PC-3 (cell line): ENCODE results near the gene NSMCE1.

ENCODE experiments used
- EZH2 ChIP-seq: fragments of 300-600 bp; sonication (generic); IDR thresholded peaks from one replicate; pipeline ENCODE4 v1.6.1; 2017; ENCODE audit warnings: antibody characterized with exemption, mild to moderate bottlenecking, low read length; ENCODE audit not compliant: unreplicated experiment
- EZH2phosphoT487 ChIP-seq: fragments of 300-600 bp; sonication (generic); IDR thresholded peaks from 2 replicates; pipeline ENCODE4 v1.6.1; 2018; ENCODE audit warnings: mild to moderate bottlenecking, antibody characterized with exemption, low read length, borderline replicate concordance
- TF ChIP-seq, protein P1 (sequence below): fragments of 300-600 bp; sonication (generic); conservative IDR thresholded peaks from 2 replicates; pipeline ENCODE4 v1.5.1; 2017; ENCODE audit warnings: antibody characterized with exemption, low read depth, mild to moderate bottlenecking, low read length

DNA sequence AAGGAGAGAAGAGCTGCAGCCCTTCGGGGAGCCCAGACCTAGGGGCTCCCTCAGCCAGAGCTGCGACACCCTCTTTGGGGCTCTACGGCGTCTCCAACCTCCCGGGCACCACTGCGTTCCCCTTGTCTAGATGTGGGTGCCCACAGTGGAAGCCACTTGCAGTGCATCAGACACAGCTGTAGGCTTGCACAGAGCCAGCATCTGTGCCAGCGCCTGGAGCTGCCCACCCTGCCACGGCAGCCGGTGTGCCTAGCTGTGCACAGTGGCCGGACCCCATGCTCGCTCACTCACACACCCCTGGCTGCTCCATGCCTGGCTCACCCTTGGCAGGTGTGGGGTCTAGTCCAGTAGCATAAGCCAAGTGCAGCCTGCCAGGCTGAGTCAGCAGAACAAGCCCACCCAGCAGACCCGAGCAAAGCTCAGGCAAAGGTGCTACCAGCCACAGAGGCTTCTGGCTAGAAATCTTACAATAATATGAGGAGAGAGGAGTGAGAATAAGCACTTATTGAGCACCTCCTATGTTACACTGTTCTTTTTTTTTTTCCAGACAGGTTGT, 78.2 kb downstream of the NSMCE1 start:
- TF ChIP-seq, protein P1, sequence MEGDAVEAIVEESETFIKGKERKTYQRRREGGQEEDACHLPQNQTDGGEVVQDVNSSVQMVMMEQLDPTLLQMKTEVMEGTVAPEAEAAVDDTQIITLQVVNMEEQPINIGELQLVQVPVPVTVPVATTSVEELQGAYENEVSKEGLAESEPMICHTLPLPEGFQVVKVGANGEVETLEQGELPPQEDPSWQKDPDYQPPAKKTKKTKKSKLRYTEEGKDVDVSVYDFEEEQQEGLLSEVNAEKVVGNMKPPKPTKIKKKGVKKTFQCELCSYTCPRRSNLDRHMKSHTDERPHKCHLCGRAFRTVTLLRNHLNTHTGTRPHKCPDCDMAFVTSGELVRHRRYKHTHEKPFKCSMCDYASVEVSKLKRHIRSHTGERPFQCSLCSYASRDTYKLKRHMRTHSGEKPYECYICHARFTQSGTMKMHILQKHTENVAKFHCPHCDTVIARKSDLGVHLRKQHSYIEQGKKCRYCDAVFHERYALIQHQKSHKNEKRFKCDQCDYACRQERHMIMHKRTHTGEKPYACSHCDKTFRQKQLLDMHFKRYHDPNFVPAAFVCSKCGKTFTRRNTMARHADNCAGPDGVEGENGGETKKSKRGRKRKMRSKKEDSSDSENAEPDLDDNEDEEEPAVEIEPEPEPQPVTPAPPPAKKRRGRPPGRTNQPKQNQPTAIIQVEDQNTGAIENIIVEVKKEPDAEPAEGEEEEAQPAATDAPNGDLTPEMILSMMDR, result no peak
- TF ChIP-seq EZH2phosphoT487 (no peak), EZH2 (no peak)
